Breast epithelium (tissue), 3 donors: ENCODE data around the gene RCHY1.

Source experiments
- POLR2A ChIP-seq: fragments of 450-650 bp; IDR thresholded peaks from one replicate; pipeline ENCODE4 v1.6.1; 2016; ENCODE audit warnings: antibody characterized with exemption, mild to moderate bottlenecking, moderate library complexity
- POLR2AphosphoS5 ChIP-seq, 3 donors: sonication (generic); formaldehyde crosslinking; IDR thresholded peaks; one replicate each; pipeline ENCODE4 v1.6.1; 2017; ENCODE audit warnings: antibody characterized with exemption in 3 of 3
- TF ChIP-seq, protein P1 (sequence below), 3 donors: fragments of 450-650 bp; IDR thresholded peaks; one replicate each; pipeline ENCODE4 v1.5.1; 2016 to 2017; ENCODE audit warnings: antibody characterized with exemption in 3 of 3, mild to moderate bottlenecking in 3 of 3, moderate library complexity in 3 of 3

- TF ChIP-seq, protein P1, sequence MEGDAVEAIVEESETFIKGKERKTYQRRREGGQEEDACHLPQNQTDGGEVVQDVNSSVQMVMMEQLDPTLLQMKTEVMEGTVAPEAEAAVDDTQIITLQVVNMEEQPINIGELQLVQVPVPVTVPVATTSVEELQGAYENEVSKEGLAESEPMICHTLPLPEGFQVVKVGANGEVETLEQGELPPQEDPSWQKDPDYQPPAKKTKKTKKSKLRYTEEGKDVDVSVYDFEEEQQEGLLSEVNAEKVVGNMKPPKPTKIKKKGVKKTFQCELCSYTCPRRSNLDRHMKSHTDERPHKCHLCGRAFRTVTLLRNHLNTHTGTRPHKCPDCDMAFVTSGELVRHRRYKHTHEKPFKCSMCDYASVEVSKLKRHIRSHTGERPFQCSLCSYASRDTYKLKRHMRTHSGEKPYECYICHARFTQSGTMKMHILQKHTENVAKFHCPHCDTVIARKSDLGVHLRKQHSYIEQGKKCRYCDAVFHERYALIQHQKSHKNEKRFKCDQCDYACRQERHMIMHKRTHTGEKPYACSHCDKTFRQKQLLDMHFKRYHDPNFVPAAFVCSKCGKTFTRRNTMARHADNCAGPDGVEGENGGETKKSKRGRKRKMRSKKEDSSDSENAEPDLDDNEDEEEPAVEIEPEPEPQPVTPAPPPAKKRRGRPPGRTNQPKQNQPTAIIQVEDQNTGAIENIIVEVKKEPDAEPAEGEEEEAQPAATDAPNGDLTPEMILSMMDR (IDR thresholded peaks at IDR 0.05), result no peak
- TF ChIP-seq POLR2AphosphoS5 (IDR thresholded peaks at IDR 0.05) (no peak), POLR2A (no peak)
Measured at GRCh38 chr4:75542824-75543223, 28.6 kb upstream of the RCHY1 start.
